PC-9 (cell line): ENCODE measurements around the gene RABGGTA. TPM values are rescaled to one million over a fixed set of nuclear protein-coding genes. Genes with fewer than 3 reads are reported as not detected.
"Not testable (repeated sequence)": the region's sequence is repeated elsewhere in the genome, so short reads cannot be mapped to it uniquely, and the experiment has no call there.

Experiments
- BruUV-seq: library from RNA; stranded (reverse); fragments of 400-500 nt; replicated peaks from 2 replicates; lab custom pipeline; 2021; lab: Mats Ljungman, UMichigan
- CTCF ChIA-PET: fragments of 300-600 bp; sonication (Branson Sonifier 250); formaldehyde crosslinking; loops from one replicate; lab custom pipeline; 2022; ENCODE audit warnings: antibody characterized with exemption; lab: Charles Lee
- POLR2A ChIA-PET: fragments of 300-600 bp; sonication (Branson Sonifier 250); formaldehyde crosslinking; loops from one replicate; lab custom pipeline; 2022; ENCODE audit warnings: antibody characterized with exemption; ENCODE audit not compliant: unreplicated experiment; lab: Charles Lee
- DNase-seq, 2 experiments: peaks; one replicate each; pipeline versions ENCODE4 v3.0.0 to v3.0.0-alpha.2; 2015 to 2022; ENCODE audit warnings: mixed read lengths in 1 of 2
- H2AFZ ChIP-seq: fragments of 200-600 bp; sonication (generic); 2 replicates; pipeline ENCODE4 v1.8.1; 2017; ENCODE audit warnings: antibody characterized with exemption
- H3F3A ChIP-seq: fragments of 200-600 bp; sonication (generic); 2 replicates; pipeline ENCODE4 v1.8.1; 2017; ENCODE audit warnings: antibody characterized with exemption, mild to moderate bottlenecking, low read depth; ENCODE audit not compliant: insufficient read depth
- H3K27ac ChIP-seq: fragments of 200-600 bp; sonication (generic); 2 replicates; pipeline ENCODE4 v1.6.1; 2016; ENCODE audit warnings: mixed run types
- H3K27me3 ChIP-seq: fragments of 200-600 bp; sonication (generic); 2 replicates; pipeline ENCODE4 v1.6.1; 2016; ENCODE audit warnings: low read depth, mixed run types; ENCODE audit not compliant: insufficient read depth
- H3K36me3 ChIP-seq: fragments of 200-600 bp; sonication (generic); 2 replicates; pipeline ENCODE4 v1.6.1; 2016; ENCODE audit warnings: low read depth, mixed run types
- H3K4me1 ChIP-seq: fragments of 200-600 bp; sonication (generic); replicated peaks from 2 replicates; pipeline ENCODE4 v1.6.1; 2016; ENCODE audit warnings: mixed run types; ENCODE audit not compliant: insufficient read depth
- H3K4me2 ChIP-seq: fragments of 200-600 bp; sonication (generic); 2 replicates; pipeline ENCODE4 v1.6.1; 2017; ENCODE audit warnings: mixed run types
- H3K4me3 ChIP-seq: fragments of 200-600 bp; sonication (generic); 2 replicates; pipeline ENCODE4 v1.6.1; 2016; ENCODE audit warnings: mixed run types
- H3K79me2 ChIP-seq: fragments of 200-600 bp; sonication (generic); 2 replicates; pipeline ENCODE4 v1.6.1; 2017; ENCODE audit warnings: low read depth, mixed run types
- H3K9me2 ChIP-seq: fragments of 200-600 bp; sonication (generic); 2 replicates; pipeline ENCODE4 v1.8.1; 2017; ENCODE audit warnings: mild to moderate bottlenecking; ENCODE audit not compliant: insufficient read depth
- H3K9me3 ChIP-seq: fragments of 200-600 bp; sonication (generic); 2 replicates; pipeline ENCODE4 v1.8.1; 2016; ENCODE audit warnings: low read depth; ENCODE audit not compliant: insufficient read depth
- H4K20me1 ChIP-seq: fragments of 200-600 bp; sonication (generic); 2 replicates; pipeline ENCODE4 v1.8.1; 2017; ENCODE audit not compliant: insufficient read depth
- CTCF ChIP-seq: fragments of 200-600 bp; sonication (generic); conservative IDR thresholded peaks from 2 replicates; pipeline ENCODE4 v1.6.1; 2017; ENCODE audit warnings: mixed run types, antibody characterized with exemption, mild to moderate bottlenecking, moderate library complexity
- EZH2 ChIP-seq: fragments of 200-600 bp; sonication (generic); IDR thresholded peaks from 2 replicates; pipeline ENCODE4 v1.8.0; 2017; ENCODE audit warnings: antibody characterized with exemption, low read depth
- intact Hi-C: fragments of 100-400 bp; cut with micrococcal nuclease; formaldehyde crosslinking; loops from one replicate; pipeline ENCODE4 v1.10.0; 2022; ENCODE audit not compliant: unreplicated experiment
- total RNA-seq: library from RNA; stranded (reverse); gene quantifications from 2 replicates; pipeline ENCODE4 v1.2.3, GENCODE V29; 2021

The RABGGTA gene
- total RNA-seq, 1 experiment from 2014 or later = 25.2 TPM

DNA sequence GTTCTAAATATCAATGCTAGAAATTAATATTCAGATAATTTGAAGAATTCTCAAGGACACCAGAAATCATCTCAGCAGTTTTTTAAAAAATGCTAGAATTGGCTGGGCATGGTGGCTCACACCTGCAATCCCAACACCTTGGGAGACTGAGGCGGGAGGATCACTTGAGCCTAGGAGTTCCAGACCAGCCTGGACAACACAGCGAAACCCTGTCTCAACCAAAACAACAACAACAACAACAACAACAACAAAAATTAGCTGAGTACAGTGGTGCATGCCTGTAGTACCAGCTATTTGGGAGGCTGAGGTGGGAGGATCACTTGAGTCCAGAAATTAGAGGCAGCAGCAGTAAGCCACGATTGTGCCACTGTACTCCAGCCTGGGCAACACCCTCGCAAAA lies 52.3 kb downstream of the RABGGTA start:
- ChIA-PET POLR2A (no interaction called here), CTCF (interaction anchor here (0.7 kb wide), 1 partner anchor 80 kb away, joined by 10 read pairs; no protein-coding TSS in a partner anchor)
- H3K4me1 ChIP-seq = 0 out of 2 replicates have a peak, but pooled peaks cover 4% of the 10 kb centered on the region
- no peak overlapping the region for H3K4me2 ChIP-seq
- TF ChIP-seq CTCF (no peak), EZH2 (no peak)
- 0 out of 2 replicates have a peak, but pooled peaks cover 3% of the 10 kb centered on the region for H3K79me2 ChIP-seq
- no TSS peak for BruUV-seq
- no peak for DNase-seq
- no peaks in the 10 kb centered on the region for H3K9me3 ChIP-seq
- peaks cover 1% of the 10 kb centered on the region; the same call in 1 of the 2 replicates for H3F3A ChIP-seq
- no peaks in the 10 kb centered on the region for H3K36me3 ChIP-seq
- intact Hi-C loops = no loop called here
- no peaks in the 10 kb centered on the region; the same call in 1 of the 2 replicates for H4K20me1 ChIP-seq
- H3K4me3 ChIP-seq = no peak overlapping the region
- H3K27ac ChIP-seq = no peak overlapping the region
- H3K27me3 ChIP-seq = no peaks in the 10 kb centered on the region
- H2AFZ ChIP-seq = no peak overlapping the region
- H3K9me2 ChIP-seq = no peaks in the 10 kb centered on the region

- H3K27me3 ChIP-seq, H3K27ac ChIP-seq, H3K4me3 ChIP-seq, CTCF ChIA-PET, H3K9me3 ChIP-seq, POLR2A ChIA-PET, H3K4me2 ChIP-seq, BruUV-seq, H2AFZ ChIP-seq, H3K9me2 ChIP-seq, H3K36me3 ChIP-seq, H4K20me1 ChIP-seq, DNase-seq, H3K79me2 ChIP-seq, H3K4me1 ChIP-seq, intact Hi-C loops: not testable (repeated sequence)
- H3F3A ChIP-seq = peaks cover 14% of the 10 kb centered on the region; the same call in 1 of the 2 replicates
These were observed 54.5 kb downstream of the RABGGTA start for GRCh38 chr14:24216876-24217275.

DNA sequence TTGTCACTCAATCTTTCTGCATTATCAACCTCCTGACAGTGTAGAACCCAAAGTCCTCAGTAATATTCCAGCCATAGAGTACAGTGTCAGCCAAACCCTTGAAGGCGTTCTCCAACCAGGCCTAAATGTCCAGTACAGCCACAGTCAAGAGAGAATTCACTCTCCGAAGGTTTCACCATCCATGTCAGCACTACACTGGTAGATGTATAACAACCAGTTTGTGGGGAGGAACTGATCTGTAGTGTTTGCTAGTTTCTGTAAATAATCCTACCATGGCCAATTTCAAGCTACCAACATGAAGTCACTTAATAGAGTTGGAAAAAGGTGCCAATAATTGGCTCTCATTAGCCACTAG lies 55.1 kb downstream of the RABGGTA start:
- intact Hi-C loops = no loop called here
- ChIA-PET POLR2A (interaction anchor here (0.7 kb wide), 1 partner anchor 84 kb away, joined by 3 read pairs; the partner anchor contains the start of genes DHRS1 and NOP9), CTCF (interaction anchor here (0.8 kb wide), 1 partner anchor 81 kb away, joined by 3 read pairs; no protein-coding TSS in a partner anchor)
- Histone ChIP-seq H3K9me2 (no peaks in the 10 kb centered on the region), H3K4me1 (peaks cover 10% of the 10 kb centered on the region; the same call in 1 of the 2 replicates), H3F3A (peaks cover 14% of the 10 kb centered on the region; the same call in 1 of the 2 replicates), H3K4me2 (peak overlapping the region; percentile 80), H3K27ac (no peak overlapping the region), H2AFZ (no peak overlapping the region), H3K27me3 (no peaks in the 10 kb centered on the region), H3K9me3 (no peaks in the 10 kb centered on the region), H3K4me3 (peak overlapping the region; percentile 73; the same call in 1 of the 2 replicates), H3K36me3 (no peaks in the 10 kb centered on the region), H4K20me1 (no peaks in the 10 kb centered on the region; the same call in 1 of the 2 replicates), H3K79me2 (peaks cover 15% of the 10 kb centered on the region)
- TF ChIP-seq CTCF = no peak
- TF ChIP-seq EZH2 = no peak
- DNase-seq = no peak
- no TSS peak for BruUV-seq

Other genes with a start within 250 kb of the RABGGTA start
- not detected in 2 replicates for gene CARMIL3, start 219.6 kb downstream of the RABGGTA start, total RNA-seq
- not detected in 2 replicates for gene CPNE6, start 200.0 kb downstream of the RABGGTA start, total RNA-seq
- 77.4 and 113 TPM in 2 replicates for gene PCK2, start 177.3 kb downstream of the RABGGTA start, total RNA-seq
- gene DCAF11, start 156.8 kb downstream of the RABGGTA start, total RNA-seq = 52.7 and 87.6 TPM in 2 replicates
- 1.2 and 2.3 TPM in 2 replicates for gene NRL, start 156.6 kb downstream of the RABGGTA start, total RNA-seq
- gene FITM1, start 140.9 kb downstream of the RABGGTA start, total RNA-seq = 0.48 and 0.72 TPM in 2 replicates
- gene PSME1, start 135.4 kb downstream of the RABGGTA start, total RNA-seq = 172 and 174 TPM in 2 replicates
- gene EMC9, start 130.0 kb downstream of the RABGGTA start, total RNA-seq = 27.4 and 37.1 TPM in 2 replicates
- gene PSME2, start 125.0 kb downstream of the RABGGTA start, total RNA-seq = 96.0 and 153 TPM in 2 replicates
- 44.6 and 60.8 TPM in 2 replicates for gene RNF31, start 124.1 kb downstream of the RABGGTA start, total RNA-seq
- gene IRF9, start 110.3 kb downstream of the RABGGTA start, total RNA-seq = 18.8 and 21.4 TPM in 2 replicates
- gene REC8, start 99.5 kb downstream of the RABGGTA start, total RNA-seq = 6.5 and 8.3 TPM in 2 replicates
- 39.0 and 44.1 TPM in 2 replicates for gene IPO4, start 82.8 kb downstream of the RABGGTA start, total RNA-seq
- gene TM9SF1, start 76.2 kb downstream of the RABGGTA start, total RNA-seq = 37.3 and 41.2 TPM in 2 replicates
- not detected in 2 replicates for gene TSSK4, start 65.9 kb downstream of the RABGGTA start, total RNA-seq
- 31.2 and 37.6 TPM in 2 replicates for gene CHMP4A, start 58.1 kb downstream of the RABGGTA start, total RNA-seq
- 8.7 and 15.3 TPM in 2 replicates for gene MDP1, start 55.5 kb downstream of the RABGGTA start, total RNA-seq
- gene NEDD8, start 39.2 kb downstream of the RABGGTA start, total RNA-seq = 134 and 179 TPM in 2 replicates
- 55.3 and 63.7 TPM in 2 replicates for gene GMPR2, start 38.7 kb downstream of the RABGGTA start, total RNA-seq
- gene TINF2, start 29.0 kb downstream of the RABGGTA start, total RNA-seq = 22.4 and 23.0 TPM in 2 replicates
- gene TGM1, start 8.4 kb downstream of the RABGGTA start, total RNA-seq = 7.2 and 7.5 TPM in 2 replicates
- gene DHRS1, start 28.2 kb upstream of the RABGGTA start, total RNA-seq = 37.9 and 41.4 TPM in 2 replicates
- 24.4 and 31.1 TPM in 2 replicates for gene NOP9, start 28.3 kb upstream of the RABGGTA start, total RNA-seq
- gene CIDEB, start 36.4 kb upstream of the RABGGTA start, total RNA-seq = not detected in 2 replicates
- gene LTB4R2, start 38.5 kb upstream of the RABGGTA start, total RNA-seq = 15.0 and 26.1 TPM in 2 replicates
- gene LTB4R, start 39.9 kb upstream of the RABGGTA start, total RNA-seq = 10.3 and 16.4 TPM in 2 replicates
- 1.8 and 2.0 TPM in 2 replicates for gene ADCY4, start 63.5 kb upstream of the RABGGTA start, total RNA-seq
- gene RIPK3, start 68.4 kb upstream of the RABGGTA start, total RNA-seq = 4.0 and 6.4 TPM in 2 replicates
- gene NFATC4, start 96.6 kb upstream of the RABGGTA start, total RNA-seq = 48.3 and 76.3 TPM in 2 replicates
- gene NYNRIN, start 127.4 kb upstream of the RABGGTA start, total RNA-seq = 15.1 and 17.7 TPM in 2 replicates
- 7.6 and 8.3 TPM in 2 replicates for gene CBLN3, start 158.1 kb upstream of the RABGGTA start, total RNA-seq
- 51.5 and 53.4 TPM in 2 replicates for gene KHNYN, start 158.4 kb upstream of the RABGGTA start, total RNA-seq
- 14.8 and 17.2 TPM in 2 replicates for gene SDR39U1, start 171.2 kb upstream of the RABGGTA start, total RNA-seq
- not detected in 2 replicates for gene CMA1, start 236.7 kb upstream of the RABGGTA start, total RNA-seq